Measurements from ENCODE around the gene KCTD20. TPM values are rescaled to one million over a fixed set of nuclear protein-coding genes. Genes with fewer than 3 reads are reported as not detected.

KCTD20 gene
- total RNA-seq, 1 donor from 2014 or later: 41.3 TPM

DNA sequence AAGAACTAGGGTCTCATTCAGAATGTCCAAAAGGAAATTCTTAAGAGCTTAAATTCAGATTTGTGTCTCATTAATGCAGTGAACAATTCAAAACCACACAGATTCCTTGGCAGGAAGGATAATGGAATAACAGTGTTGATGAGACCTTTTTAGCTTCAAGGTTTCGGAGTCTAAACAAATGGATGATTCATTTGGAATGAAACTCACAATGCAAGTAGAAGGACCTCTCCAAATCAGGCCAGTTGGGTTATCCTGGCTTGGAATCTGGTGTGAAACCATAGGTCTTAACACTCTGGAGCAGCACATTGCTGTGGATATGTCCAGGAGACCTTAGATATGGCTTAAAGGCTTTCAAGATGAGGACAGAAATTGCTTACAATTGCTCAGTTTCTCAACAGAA, 44.9 kb downstream of the KCTD20 start:
- Mint-ChIP-seq H3K4me3 (no peak overlapping the region), H3K27me3 (ENCODE audit: insufficient read depth, low read depth) (no peaks in the 10 kb centered on the region), H3K27ac (no peak overlapping the region), H3K4me1 (no peaks in the 10 kb centered on the region), H3K9me3 (no peaks in the 10 kb centered on the region), H3K36me3 (peaks cover 40% of the 10 kb centered on the region)
- DNase-seq (ENCODE audit: low spot score): no peak
- TF ChIP-seq EZH2phosphoT487 (IDR thresholded peaks at IDR 0.05) (no peak), EZH2 (IDR thresholded peaks at IDR 0.05) (no peak)
- TF ChIP-seq, protein P1, sequence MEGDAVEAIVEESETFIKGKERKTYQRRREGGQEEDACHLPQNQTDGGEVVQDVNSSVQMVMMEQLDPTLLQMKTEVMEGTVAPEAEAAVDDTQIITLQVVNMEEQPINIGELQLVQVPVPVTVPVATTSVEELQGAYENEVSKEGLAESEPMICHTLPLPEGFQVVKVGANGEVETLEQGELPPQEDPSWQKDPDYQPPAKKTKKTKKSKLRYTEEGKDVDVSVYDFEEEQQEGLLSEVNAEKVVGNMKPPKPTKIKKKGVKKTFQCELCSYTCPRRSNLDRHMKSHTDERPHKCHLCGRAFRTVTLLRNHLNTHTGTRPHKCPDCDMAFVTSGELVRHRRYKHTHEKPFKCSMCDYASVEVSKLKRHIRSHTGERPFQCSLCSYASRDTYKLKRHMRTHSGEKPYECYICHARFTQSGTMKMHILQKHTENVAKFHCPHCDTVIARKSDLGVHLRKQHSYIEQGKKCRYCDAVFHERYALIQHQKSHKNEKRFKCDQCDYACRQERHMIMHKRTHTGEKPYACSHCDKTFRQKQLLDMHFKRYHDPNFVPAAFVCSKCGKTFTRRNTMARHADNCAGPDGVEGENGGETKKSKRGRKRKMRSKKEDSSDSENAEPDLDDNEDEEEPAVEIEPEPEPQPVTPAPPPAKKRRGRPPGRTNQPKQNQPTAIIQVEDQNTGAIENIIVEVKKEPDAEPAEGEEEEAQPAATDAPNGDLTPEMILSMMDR (IDR thresholded peaks at IDR 0.05): no peak
- H3K9ac ChIP-seq: no peak overlapping the region
- H3F3A ChIP-seq (ENCODE audit: low read depth): peaks cover 10% of the 10 kb centered on the region
- H3K4me2 ChIP-seq: no peak overlapping the region
- no peak overlapping the region for H3K4me3 ChIP-seq
- no peak overlapping the region for H3K27ac ChIP-seq
- H3K79me2 ChIP-seq (ENCODE audit: low read depth): no peaks in the 10 kb centered on the region
- no peak overlapping the region for H2AFZ ChIP-seq (replicated peaks)
- H3K4me1 ChIP-seq: peaks cover 6% of the 10 kb centered on the region
- no peaks in the 10 kb centered on the region for H3K27me3 ChIP-seq
- no peaks in the 10 kb centered on the region for H4K20me1 ChIP-seq (ENCODE audit: low read depth)
- no peaks in the 10 kb centered on the region for H3K36me3 ChIP-seq
- H3K9me3 ChIP-seq (ENCODE audit: low read depth): no peaks in the 10 kb centered on the region

- Mint-ChIP-seq H3K9me3 (no peaks in the 10 kb centered on the region), H3K36me3 (peaks cover 40% of the 10 kb centered on the region), H3K27me3 (ENCODE audit: insufficient read depth, low read depth) (no peaks in the 10 kb centered on the region), H3K27ac (no peak overlapping the region), H3K4me1 (peaks cover under 1% of the 10 kb centered on the region), H3K4me3 (no peak overlapping the region)
- Histone ChIP-seq H3K4me3 (no peak overlapping the region), H3K27ac (no peak overlapping the region), H3K9ac (no peak overlapping the region), H3K79me2 (ENCODE audit: low read depth) (no peaks in the 10 kb centered on the region), H4K20me1 (ENCODE audit: low read depth) (no peaks in the 10 kb centered on the region), H3K4me1 (peaks cover 9% of the 10 kb centered on the region), H3K36me3 (no peaks in the 10 kb centered on the region), H2AFZ (replicated peaks) (no peak overlapping the region), H3K27me3 (no peaks in the 10 kb centered on the region), H3K4me2 (no peak overlapping the region), H3K9me3 (ENCODE audit: low read depth) (no peaks in the 10 kb centered on the region), H3F3A (ENCODE audit: low read depth) (peaks cover 14% of the 10 kb centered on the region)
- TF ChIP-seq, protein P1 (IDR thresholded peaks at IDR 0.05): no peak
- TF ChIP-seq EZH2phosphoT487 (IDR thresholded peaks at IDR 0.05) (no peak), EZH2 (IDR thresholded peaks at IDR 0.05) (no peak)
- no peak for DNase-seq (ENCODE audit: low spot score)
Observed at GRCh38 chr6:36488221-36488620, 45.4 kb downstream of the KCTD20 start.

DNA sequence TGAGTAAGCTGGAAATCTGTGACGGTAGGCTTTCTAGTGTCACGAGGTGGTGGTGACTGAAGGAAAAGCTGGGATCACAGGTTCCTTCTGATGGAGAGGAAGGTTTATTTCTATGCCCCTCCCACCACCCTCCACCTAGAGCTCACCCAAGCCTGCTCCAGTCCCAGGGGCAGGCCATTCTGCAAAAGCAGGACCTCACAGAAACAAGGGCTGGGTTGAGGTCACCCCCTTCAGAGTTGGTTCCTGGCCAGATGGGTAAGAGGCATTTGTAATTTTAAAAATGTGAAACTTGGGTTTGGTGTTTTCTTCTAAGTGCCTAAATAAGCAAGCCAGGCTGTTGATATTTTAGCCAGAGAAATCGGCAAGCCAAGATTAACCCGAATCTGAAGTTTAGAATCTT, 46.6 kb downstream of the KCTD20 start:
- Mint-ChIP-seq H3K27me3 (ENCODE audit: insufficient read depth, low read depth) (no peaks in the 10 kb centered on the region), H3K4me1 (peaks cover 10% of the 10 kb centered on the region), H3K27ac (no peak overlapping the region), H3K4me3 (no peak overlapping the region), H3K36me3 (peaks cover 45% of the 10 kb centered on the region), H3K9me3 (no peaks in the 10 kb centered on the region)
- Histone ChIP-seq H3K36me3 (no peaks in the 10 kb centered on the region), H3K4me1 (peaks cover 21% of the 10 kb centered on the region), H3K4me3 (no peak overlapping the region), H3K27ac (no peak overlapping the region), H3K4me2 (no peak overlapping the region), H3K9ac (no peak overlapping the region), H3K9me3 (ENCODE audit: low read depth) (no peaks in the 10 kb centered on the region), H2AFZ (replicated peaks) (no peak overlapping the region), H3F3A (ENCODE audit: low read depth) (peaks cover 26% of the 10 kb centered on the region), H3K79me2 (ENCODE audit: low read depth) (no peaks in the 10 kb centered on the region), H4K20me1 (ENCODE audit: low read depth) (peaks cover 4% of the 10 kb centered on the region), H3K27me3 (no peaks in the 10 kb centered on the region)
- DNase-seq (ENCODE audit: low spot score): no peak
- no peak for TF ChIP-seq EZH2 (IDR thresholded peaks at IDR 0.05)
- TF ChIP-seq EZH2phosphoT487 (IDR thresholded peaks at IDR 0.05): no peak
- TF ChIP-seq, protein P1 (IDR thresholded peaks at IDR 0.05): no peak

Data from neural progenitor cell (in vitro differentiated cells).